ENCODE measurements around the gene LUC7L3.

- TF ChIP-seq POLR2A (IDR thresholded peaks at IDR 0.05; ENCODE audit: low read depth, low read length) (no peak), POLR2AphosphoS5 (IDR thresholded peaks at IDR 0.05; ENCODE audit: low read depth, low read length) (no peak)
Measured at GRCh38 chr17:50728881-50729765, 9.7 kb downstream of the LUC7L3 start.

Measured in GM12892 (cell line).